ENCODE measurements around the gene PXDC1. TPM values are rescaled to one million over a fixed set of nuclear protein-coding genes. Genes with fewer than 3 reads are reported as not detected.

PXDC1 gene
- polyA plus RNA-seq, 1 donor from 2014 or later: 3.9 TPM

DNA sequence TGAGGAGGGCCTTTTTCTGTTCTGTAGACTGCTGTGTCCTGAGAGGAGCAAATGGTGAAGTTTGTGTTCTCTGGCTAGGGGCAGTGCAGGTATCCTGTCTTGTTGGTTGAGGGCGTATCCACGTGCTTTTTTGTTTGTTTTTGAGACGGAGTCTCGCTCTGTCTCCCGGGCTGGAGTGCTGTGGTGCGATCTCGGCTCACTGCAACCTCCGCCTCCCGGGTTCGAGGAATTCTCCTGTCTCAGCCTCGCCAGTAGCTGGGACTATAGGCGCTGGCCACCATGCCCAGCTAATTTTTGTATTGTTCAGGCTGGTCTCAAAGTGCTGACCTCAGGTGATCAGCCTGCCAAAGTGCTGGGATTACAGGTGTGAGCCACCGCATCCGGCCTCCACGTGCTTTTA lies 10.8 kb upstream of the PXDC1 start:
- Histone ChIP-seq H3K4me2 (ENCODE audit: low read length) (no peak overlapping the region), H4K20me1 (ENCODE audit: insufficient read depth) (no peaks in the 10 kb centered on the region), H3K4me3 (ENCODE audit: low read length) (no peak overlapping the region), H3K27me3 (ENCODE audit: insufficient read depth, low read depth, low read length) (no peaks in the 10 kb centered on the region), H3K27ac (ENCODE audit: low read length) (no peak overlapping the region), H2AFZ (ENCODE audit: low read depth, low read length) (no peak overlapping the region), H3K9me3 (ENCODE audit: low read length) (no peaks in the 10 kb centered on the region), H3K9me2 (ENCODE audit: insufficient read depth, low read length) (no peaks in the 10 kb centered on the region), H3K79me2 (replicated peaks; ENCODE audit: insufficient read depth, low read length) (no peaks in the 10 kb centered on the region), H3K36me3 (ENCODE audit: insufficient read depth, low read length) (no peaks in the 10 kb centered on the region), H3F3A (ENCODE audit: insufficient read depth, low read length, poor library complexity, severe bottlenecking) (no peaks in the 10 kb centered on the region), H3K9ac (ENCODE audit: low read length) (no peak overlapping the region)
- TF ChIP-seq MXI1 (conservative IDR thresholded peaks at IDR 0.05; ENCODE audit: poor library complexity, severe bottlenecking): no peak
- no peak for TF ChIP-seq EP300 (conservative IDR thresholded peaks at IDR 0.05; ENCODE audit: poor library complexity, severe bottlenecking)
- TF ChIP-seq, protein P1, sequence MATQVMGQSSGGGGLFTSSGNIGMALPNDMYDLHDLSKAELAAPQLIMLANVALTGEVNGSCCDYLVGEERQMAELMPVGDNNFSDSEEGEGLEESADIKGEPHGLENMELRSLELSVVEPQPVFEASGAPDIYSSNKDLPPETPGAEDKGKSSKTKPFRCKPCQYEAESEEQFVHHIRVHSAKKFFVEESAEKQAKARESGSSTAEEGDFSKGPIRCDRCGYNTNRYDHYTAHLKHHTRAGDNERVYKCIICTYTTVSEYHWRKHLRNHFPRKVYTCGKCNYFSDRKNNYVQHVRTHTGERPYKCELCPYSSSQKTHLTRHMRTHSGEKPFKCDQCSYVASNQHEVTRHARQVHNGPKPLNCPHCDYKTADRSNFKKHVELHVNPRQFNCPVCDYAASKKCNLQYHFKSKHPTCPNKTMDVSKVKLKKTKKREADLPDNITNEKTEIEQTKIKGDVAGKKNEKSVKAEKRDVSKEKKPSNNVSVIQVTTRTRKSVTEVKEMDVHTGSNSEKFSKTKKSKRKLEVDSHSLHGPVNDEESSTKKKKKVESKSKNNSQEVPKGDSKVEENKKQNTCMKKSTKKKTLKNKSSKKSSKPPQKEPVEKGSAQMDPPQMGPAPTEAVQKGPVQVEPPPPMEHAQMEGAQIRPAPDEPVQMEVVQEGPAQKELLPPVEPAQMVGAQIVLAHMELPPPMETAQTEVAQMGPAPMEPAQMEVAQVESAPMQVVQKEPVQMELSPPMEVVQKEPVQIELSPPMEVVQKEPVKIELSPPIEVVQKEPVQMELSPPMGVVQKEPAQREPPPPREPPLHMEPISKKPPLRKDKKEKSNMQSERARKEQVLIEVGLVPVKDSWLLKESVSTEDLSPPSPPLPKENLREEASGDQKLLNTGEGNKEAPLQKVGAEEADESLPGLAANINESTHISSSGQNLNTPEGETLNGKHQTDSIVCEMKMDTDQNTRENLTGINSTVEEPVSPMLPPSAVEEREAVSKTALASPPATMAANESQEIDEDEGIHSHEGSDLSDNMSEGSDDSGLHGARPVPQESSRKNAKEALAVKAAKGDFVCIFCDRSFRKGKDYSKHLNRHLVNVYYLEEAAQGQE (IDR thresholded peaks at IDR 0.05; ENCODE audit: borderline replicate concordance): no peak
- no peak for TF ChIP-seq POLR2AphosphoS5 (IDR thresholded peaks at IDR 0.05)
- TF ChIP-seq RAD21 (conservative IDR thresholded peaks at IDR 0.05): no peak
- no peak for TF ChIP-seq TAF1 (IDR thresholded peaks at IDR 0.05; ENCODE audit: low read depth)
- TF ChIP-seq EZH2 (IDR thresholded peaks at IDR 0.05; ENCODE audit: borderline replicate concordance, insufficient read depth, low read length, poor library complexity, severe bottlenecking): no peak
- TF ChIP-seq, protein P2, sequence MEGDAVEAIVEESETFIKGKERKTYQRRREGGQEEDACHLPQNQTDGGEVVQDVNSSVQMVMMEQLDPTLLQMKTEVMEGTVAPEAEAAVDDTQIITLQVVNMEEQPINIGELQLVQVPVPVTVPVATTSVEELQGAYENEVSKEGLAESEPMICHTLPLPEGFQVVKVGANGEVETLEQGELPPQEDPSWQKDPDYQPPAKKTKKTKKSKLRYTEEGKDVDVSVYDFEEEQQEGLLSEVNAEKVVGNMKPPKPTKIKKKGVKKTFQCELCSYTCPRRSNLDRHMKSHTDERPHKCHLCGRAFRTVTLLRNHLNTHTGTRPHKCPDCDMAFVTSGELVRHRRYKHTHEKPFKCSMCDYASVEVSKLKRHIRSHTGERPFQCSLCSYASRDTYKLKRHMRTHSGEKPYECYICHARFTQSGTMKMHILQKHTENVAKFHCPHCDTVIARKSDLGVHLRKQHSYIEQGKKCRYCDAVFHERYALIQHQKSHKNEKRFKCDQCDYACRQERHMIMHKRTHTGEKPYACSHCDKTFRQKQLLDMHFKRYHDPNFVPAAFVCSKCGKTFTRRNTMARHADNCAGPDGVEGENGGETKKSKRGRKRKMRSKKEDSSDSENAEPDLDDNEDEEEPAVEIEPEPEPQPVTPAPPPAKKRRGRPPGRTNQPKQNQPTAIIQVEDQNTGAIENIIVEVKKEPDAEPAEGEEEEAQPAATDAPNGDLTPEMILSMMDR (IDR thresholded peaks at IDR 0.05; ENCODE audit: poor library complexity, severe bottlenecking): no peak
- TF ChIP-seq SMC3 (conservative IDR thresholded peaks at IDR 0.05; ENCODE audit: poor library complexity): no peak

DNA sequence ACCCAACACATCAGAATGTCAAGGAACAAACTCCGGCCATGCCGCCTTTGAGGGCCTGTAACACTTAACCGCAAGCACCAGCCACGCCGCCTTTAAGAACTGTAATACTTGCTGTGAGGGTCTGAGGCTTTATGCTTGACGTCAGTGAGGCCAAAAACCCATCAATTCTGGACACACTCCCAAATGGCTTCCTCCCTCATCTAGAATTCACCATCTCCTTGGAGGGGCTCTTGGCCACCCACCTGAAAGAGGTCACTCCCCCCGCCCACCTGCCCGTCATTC lies 10.4 kb upstream of the PXDC1 start:
- no peaks in the 10 kb centered on the region for H4K20me1 ChIP-seq (ENCODE audit: insufficient read depth)
- H3K4me3 ChIP-seq (ENCODE audit: low read length): no peak overlapping the region
- no peaks in the 10 kb centered on the region for H3K9me2 ChIP-seq (ENCODE audit: insufficient read depth, low read length)
- H3F3A ChIP-seq (ENCODE audit: insufficient read depth, low read length, poor library complexity, severe bottlenecking): no peaks in the 10 kb centered on the region
- H3K79me2 ChIP-seq (replicated peaks; ENCODE audit: insufficient read depth, low read length): no peaks in the 10 kb centered on the region
- no peak overlapping the region for H3K9ac ChIP-seq (ENCODE audit: low read length)
- no peak overlapping the region for H2AFZ ChIP-seq (ENCODE audit: low read depth, low read length)
- H3K4me2 ChIP-seq (ENCODE audit: low read length): no peak overlapping the region
- H3K36me3 ChIP-seq (ENCODE audit: insufficient read depth, low read length): no peaks in the 10 kb centered on the region
- H3K27ac ChIP-seq (ENCODE audit: low read length): no peak overlapping the region
- H3K9me3 ChIP-seq (ENCODE audit: low read length): no peaks in the 10 kb centered on the region
- TF ChIP-seq SMC3 (conservative IDR thresholded peaks at IDR 0.05; ENCODE audit: poor library complexity) (no peak), MXI1 (conservative IDR thresholded peaks at IDR 0.05; ENCODE audit: poor library complexity, severe bottlenecking) (no peak), EZH2 (IDR thresholded peaks at IDR 0.05; ENCODE audit: borderline replicate concordance, insufficient read depth, low read length, poor library complexity, severe bottlenecking) (no peak), TAF1 (IDR thresholded peaks at IDR 0.05; ENCODE audit: low read depth) (no peak), RAD21 (conservative IDR thresholded peaks at IDR 0.05) (no peak), POLR2AphosphoS5 (IDR thresholded peaks at IDR 0.05) (no peak), EP300 (conservative IDR thresholded peaks at IDR 0.05; ENCODE audit: poor library complexity, severe bottlenecking) (no peak)
- TF ChIP-seq, protein P2 (IDR thresholded peaks at IDR 0.05; ENCODE audit: poor library complexity, severe bottlenecking): no peak
- TF ChIP-seq, protein P1 (IDR thresholded peaks at IDR 0.05; ENCODE audit: borderline replicate concordance): no peak
- H3K27me3 ChIP-seq (ENCODE audit: insufficient read depth, low read depth, low read length): no peaks in the 10 kb centered on the region

Data from neural cell (in vitro differentiated cells).